Measurements from ENCODE around the gene TBC1D20. TPM values are rescaled to one million over a fixed set of nuclear protein-coding genes. Genes with fewer than 3 reads are reported as not detected.
"Not testable (repeated sequence)": the region's sequence is repeated elsewhere in the genome, so short reads cannot be mapped to it uniquely, and the experiment has no call there.

The TBC1D20 gene
- total and polyA plus RNA-seq, 2 experiments from 2014 or later: 31.3 to 40.0 TPM

- Histone ChIP-seq H3K4me1 (ENCODE audit: low read depth) (no peaks in the 10 kb centered on the region), H3K27ac (no peak overlapping the region), H3K36me3 (peaks cover 36% of the 10 kb centered on the region), H3K9me3 (ENCODE audit: low read depth) (no peaks in the 10 kb centered on the region), H3K4me3 (no peak overlapping the region), H3K27me3 (no peaks in the 10 kb centered on the region)
- peak; percentile 56 for TF ChIP-seq CTCF (IDR thresholded peaks at IDR 0.05; ENCODE audit: low read depth, low read length)
- DNase-seq (ENCODE audit: low read depth in 1 of 2, low spot score in 1 of 2): peak; percentile 65 to 76
Observed at GRCh38 chr20:478949-479429, 16.7 kb upstream of the TBC1D20 start.

- DNase-seq (ENCODE audit: low read depth in 1 of 2, low spot score in 1 of 2): peak in 1 of 2 donors; percentile 84
- Histone ChIP-seq H3K27ac (no peak overlapping the region), H3K27me3 (no peaks in the 10 kb centered on the region), H3K9me3 (ENCODE audit: low read depth) (no peaks in the 10 kb centered on the region), H3K36me3 (peaks cover 31% of the 10 kb centered on the region), H3K4me1 (ENCODE audit: low read depth) (no peaks in the 10 kb centered on the region), H3K4me3 (no peak overlapping the region)
- no peak for TF ChIP-seq CTCF (IDR thresholded peaks at IDR 0.05; ENCODE audit: low read depth, low read length)
Observed at GRCh38 chr20:478010-478948, 15.9 kb upstream of the TBC1D20 start.

- H3K4me1 ChIP-seq (ENCODE audit: low read depth); H3K9me3 ChIP-seq (ENCODE audit: low read depth); H3K4me3 ChIP-seq; H3K27ac ChIP-seq; H3K27me3 ChIP-seq; DNase-seq (ENCODE audit: low read depth in 1 of 2, low spot score in 1 of 2): not testable (repeated sequence)
- H3K36me3 ChIP-seq: peaks cover 15% of the 10 kb centered on the region
Observed at GRCh38 chr20:476561-477249, 14.4 kb upstream of the TBC1D20 start.

GRCh38 chr20:475463-476357, 13.4 kb upstream of the TBC1D20 start:
- Histone ChIP-seq H3K36me3 (peaks cover 9% of the 10 kb centered on the region), H3K4me3 (no peak overlapping the region), H3K9me3 (ENCODE audit: low read depth) (no peaks in the 10 kb centered on the region), H3K27me3 (no peaks in the 10 kb centered on the region), H3K27ac (peak overlapping the region; percentile 39), H3K4me1 (ENCODE audit: low read depth) (no peaks in the 10 kb centered on the region)
- TF ChIP-seq CTCF (IDR thresholded peaks at IDR 0.05; ENCODE audit: low read depth, low read length): no peak
- DNase-seq (ENCODE audit: low read depth in 1 of 2, low spot score in 1 of 2): no peak

- no peaks in the 10 kb centered on the region for H3K9me3 ChIP-seq (ENCODE audit: low read depth)
- no peak for TF ChIP-seq CTCF (IDR thresholded peaks at IDR 0.05; ENCODE audit: low read depth, low read length)
- no peaks in the 10 kb centered on the region for H3K4me1 ChIP-seq (ENCODE audit: low read depth)
Observed at GRCh38 chr20:474581-474980, 12.2 kb upstream of the TBC1D20 start.

More at GRCh38 chr20:474581-474980, 12.2 kb upstream of the TBC1D20 start:
- Histone ChIP-seq H3K27ac (no peak overlapping the region), H3K27me3 (no peaks in the 10 kb centered on the region), H3K36me3 (peaks cover 8% of the 10 kb centered on the region), H3K4me3 (no peak overlapping the region)
- DNase-seq (ENCODE audit: low read depth in 1 of 2, low spot score in 1 of 2): no peak
